Neuronal stem cell (in vitro differentiated cells): ENCODE results near the gene IFT81.

Experiments used
- DNase-seq: peaks from one replicate; pipeline ENCODE4 v3.0.0-alpha.2; 2013; ENCODE audit warnings: low spot score
- H2AFZ ChIP-seq: one replicate; pipeline ENCODE4 v1.6.1; 2013; ENCODE audit warnings: mild to moderate bottlenecking, low read length, inconsistent platforms
- H2AK5ac ChIP-seq: 2 replicates; pipeline ENCODE4 v1.6.1; 2013; ENCODE audit warnings: low read depth, mild to moderate bottlenecking, inconsistent platforms, low read length, moderate library complexity, mixed read lengths
- H2BK120ac ChIP-seq: 2 replicates; pipeline ENCODE4 v1.6.1; 2013; ENCODE audit warnings: low read depth, mild to moderate bottlenecking, inconsistent platforms, low read length, moderate library complexity, mixed read lengths
- H2BK12ac ChIP-seq: one replicate; pipeline ENCODE4 v1.6.1; 2013; ENCODE audit warnings: low read length, inconsistent platforms
- H2BK15ac ChIP-seq: 2 replicates; pipeline ENCODE4 v1.6.1; 2013; ENCODE audit warnings: mild to moderate bottlenecking, low read length, inconsistent platforms, mixed read lengths
- H2BK5ac ChIP-seq: one replicate; pipeline ENCODE4 v1.6.1; 2013; ENCODE audit warnings: inconsistent platforms, mild to moderate bottlenecking, low read length, moderate library complexity
- H3K14ac ChIP-seq: one replicate; pipeline ENCODE4 v1.6.1; 2013; ENCODE audit warnings: low read length, inconsistent platforms
- H3K18ac ChIP-seq: 2 replicates; pipeline ENCODE4 v1.6.1; 2013; ENCODE audit warnings: low read length, inconsistent platforms
- H3K23ac ChIP-seq: 2 replicates; pipeline ENCODE4 v1.6.1; 2013; ENCODE audit warnings: low read depth, mild to moderate bottlenecking, mixed read lengths, low read length, inconsistent platforms; ENCODE audit not compliant: poor library complexity
- H3K27ac ChIP-seq: replicated peaks from 3 replicates; pipeline ENCODE4 v1.5.1; 2013; ENCODE audit warnings: low read length, inconsistent platforms
- H3K27me3 ChIP-seq, 3 experiments: 2 replicates each; pipeline ENCODE4 v1.6.1; 2013; ENCODE audit warnings: low read length in 3 of 3, mild to moderate bottlenecking in 2 of 3, inconsistent platforms in 1 of 3, low read depth in 1 of 3, mixed read lengths in 1 of 3, moderate library complexity in 1 of 3; ENCODE audit not compliant: control insufficient read depth in 3 of 3, insufficient read depth in 3 of 3
- H3K36me3 ChIP-seq, 2 donors: replicated peaks in 1 of 2; 2 replicates each; pipeline ENCODE4 v1.6.1; 2013; ENCODE audit warnings: low read length in 2 of 2; ENCODE audit not compliant: control insufficient read depth in 2 of 2, insufficient read depth in 2 of 2
- H3K4ac ChIP-seq: 2 replicates; pipeline ENCODE4 v1.6.1; 2013; ENCODE audit warnings: inconsistent platforms, mild to moderate bottlenecking, low read length, moderate library complexity
- H3K4me1 ChIP-seq, 2 donors: 1 replicate in 1 of 2; 2 replicates in 1 of 2; pipeline ENCODE4 v1.6.1; 2013; ENCODE audit warnings: low read length in 2 of 2, low read depth in 1 of 2; ENCODE audit not compliant: control insufficient read depth in 2 of 2, insufficient read depth in 1 of 2
- H3K4me2 ChIP-seq: one replicate; pipeline ENCODE4 v1.6.1; 2013; ENCODE audit warnings: mild to moderate bottlenecking, low read length, inconsistent platforms; ENCODE audit not compliant: insufficient read depth, poor library complexity, severe bottlenecking
- H3K4me3 ChIP-seq, 2 donors: 2 replicates each; pipeline ENCODE4 v1.5.1; 2013; ENCODE audit warnings: low read length in 2 of 2, mild to moderate bottlenecking in 2 of 2, inconsistent platforms in 1 of 2, moderate library complexity in 1 of 2
- H3K79me1 ChIP-seq: one replicate; pipeline ENCODE4 v1.6.1; 2013; ENCODE audit warnings: low read depth, mild to moderate bottlenecking, inconsistent platforms, low read length, moderate library complexity
- H3K9ac ChIP-seq: one replicate; pipeline ENCODE4 v1.6.1; 2013; ENCODE audit warnings: mild to moderate bottlenecking, low read depth, low read length, inconsistent platforms; ENCODE audit not compliant: poor library complexity
- H3K9me3 ChIP-seq, 2 donors: replicated peaks in 1 of 2; 2 replicates each; pipeline versions ENCODE3 to v1.6.1; 2013; ENCODE audit warnings: low read length in 2 of 2, mild to moderate bottlenecking in 2 of 2, inconsistent platforms in 1 of 2, low read depth in 1 of 2, mixed read lengths in 1 of 2, moderate library complexity in 1 of 2; ENCODE audit not compliant: control insufficient read depth in 2 of 2, insufficient read depth in 1 of 2
- H4K8ac ChIP-seq: one replicate; pipeline ENCODE4 v1.6.1; 2013; ENCODE audit warnings: low read depth, mild to moderate bottlenecking, inconsistent platforms, low read length, moderate library complexity
- H4K91ac ChIP-seq: one replicate; pipeline ENCODE4 v1.6.1; 2013; ENCODE audit warnings: low read length, low read depth, mild to moderate bottlenecking, inconsistent platforms; ENCODE audit not compliant: poor library complexity
- WGBS, 2 donors: extraction: QIAGEN DNeasy Blood & Tissue Kit; methylation state at CpG; one replicate each; pipeline ENCODE4 v1.1.7; 2013; ENCODE audit warnings: missing lambda C conversion rate in 2 of 2, mixed read lengths in 1 of 2; ENCODE audit not compliant: insufficient read length in 2 of 2, insufficient replicate concordance in 1 of 2; ENCODE audit errors: extremely low coverage in 2 of 2; 5-methylcytosine and 5-hydroxymethylcytosine counted together

Gene IFT81

DNA sequence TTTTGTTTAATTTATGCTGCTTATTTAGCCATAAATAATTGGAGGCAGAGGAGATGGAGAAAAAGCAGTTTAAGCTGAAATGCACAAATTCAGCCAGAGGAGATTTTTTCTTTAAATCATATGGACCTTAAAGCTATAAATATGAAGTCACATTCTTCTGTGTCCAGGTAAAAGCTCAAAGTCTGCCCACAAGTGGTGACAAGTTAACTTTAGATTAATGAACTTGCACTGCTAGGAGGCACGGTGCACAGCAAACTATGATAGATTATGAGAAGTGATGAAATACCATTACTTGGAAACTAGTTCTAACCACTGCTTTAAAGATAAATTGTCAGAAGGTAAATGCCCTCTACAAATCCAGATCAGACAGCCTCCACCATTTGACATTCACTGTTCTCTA is 69.0 kb downstream of the IFT81 start:
- H3K4me2 ChIP-seq = no peak overlapping the region
- no peak overlapping the region for H3K14ac ChIP-seq
- H3K27ac ChIP-seq = no peak overlapping the region
- H3K18ac ChIP-seq = no peak overlapping the region
- no peak overlapping the region for H3K4ac ChIP-seq
- H3K9me3 ChIP-seq = peaks cover 0 to 15% of the 10 kb centered on the region in 2 donors
- no peak overlapping the region for H3K4me3 ChIP-seq
- H4K91ac ChIP-seq = no peak overlapping the region
- H2BK5ac ChIP-seq = no peak overlapping the region
- no peak overlapping the region for H2AK5ac ChIP-seq
- no peak overlapping the region for H2BK15ac ChIP-seq
- H3K36me3 ChIP-seq = peaks cover 8 to 78% of the 10 kb centered on the region in 2 donors
- H3K23ac ChIP-seq = no peak overlapping the region
- H2AFZ ChIP-seq = no peak overlapping the region
- H2BK120ac ChIP-seq = no peak overlapping the region
- no peak overlapping the region for H2BK12ac ChIP-seq
- H4K8ac ChIP-seq = no peak overlapping the region
- no peak overlapping the region for H3K9ac ChIP-seq
- WGBS, 2 donors = no CpG with 5 or more reads among the region's 1 CpG
- H3K4me1 ChIP-seq = no peaks in the 10 kb centered on the region
- no peaks in the 10 kb centered on the region for H3K27me3 ChIP-seq
- DNase-seq = no peak
- no peaks in the 10 kb centered on the region for H3K79me1 ChIP-seq

- Histone ChIP-seq H3K4me3 (no peak overlapping the region), H3K4ac (no peak overlapping the region), H2BK120ac (no peak overlapping the region), H2BK5ac (no peak overlapping the region), H3K14ac (no peak overlapping the region), H3K9me3 (peaks cover 0 to 15% of the 10 kb centered on the region in 2 donors), H4K8ac (no peak overlapping the region), H2AK5ac (no peak overlapping the region), H4K91ac (no peak overlapping the region), H3K9ac (no peak overlapping the region), H3K4me1 (peaks cover 0 to 16% of the 10 kb centered on the region in 2 donors), H3K27ac (no peak overlapping the region), H3K23ac (no peak overlapping the region), H3K79me1 (no peaks in the 10 kb centered on the region), H2AFZ (no peak overlapping the region), H2BK12ac (no peak overlapping the region), H3K18ac (no peak overlapping the region), H3K36me3 (peaks cover 3 to 71% of the 10 kb centered on the region in 2 donors), H3K27me3 (no peaks in the 10 kb centered on the region), H3K4me2 (no peak overlapping the region), H2BK15ac (no peak overlapping the region)
- no CpG with 5 or more reads among the region's 2 CpGs for WGBS, 2 donors
- no peak for DNase-seq
Observed at GRCh38 chr12:110197003-110197402, 72.8 kb downstream of the IFT81 start.

DNA sequence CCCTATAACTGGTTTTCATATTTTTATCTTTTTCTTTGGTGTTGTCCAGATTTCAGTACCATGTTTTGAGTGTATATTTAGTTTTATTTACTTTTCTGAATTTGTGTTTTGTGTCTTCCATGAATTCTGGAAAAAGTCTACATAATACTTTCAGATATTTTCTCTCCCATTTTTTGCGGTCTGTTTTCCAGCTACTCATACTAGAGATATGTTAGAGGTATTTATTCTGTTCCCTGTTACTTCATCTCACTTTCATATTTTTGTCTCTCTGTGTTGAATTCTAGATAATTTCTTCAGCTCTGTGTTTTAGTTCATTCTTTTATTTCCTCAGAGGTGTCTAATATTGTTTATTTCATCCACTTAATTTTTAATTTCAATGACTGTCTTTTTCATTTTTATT is 74.2 kb downstream of the IFT81 start:
- Histone ChIP-seq H3K36me3 (peaks cover 0 to 65% of the 10 kb centered on the region in 2 donors), H3K4me2 (no peak overlapping the region), H2BK15ac (no peak overlapping the region), H2BK120ac (no peak overlapping the region), H3K27me3 (no peaks in the 10 kb centered on the region), H3K9me3 (peaks cover 0 to 7% of the 10 kb centered on the region in 2 donors), H3K14ac (no peak overlapping the region), H3K4me3 (no peak overlapping the region), H2AFZ (no peak overlapping the region), H3K9ac (no peak overlapping the region), H4K8ac (no peak overlapping the region), H3K18ac (no peak overlapping the region), H2BK5ac (no peak overlapping the region), H3K23ac (no peak overlapping the region), H4K91ac (no peak overlapping the region), H3K79me1 (no peaks in the 10 kb centered on the region), H3K4me1 (peaks cover 0 to 16% of the 10 kb centered on the region in 2 donors), H3K4ac (no peak overlapping the region), H3K27ac (no peak overlapping the region), H2BK12ac (no peak overlapping the region), H2AK5ac (no peak overlapping the region)
- DNase-seq = no peak
- no CpG with 5 or more reads among the region's 1 CpG for WGBS, 2 donors

DNA sequence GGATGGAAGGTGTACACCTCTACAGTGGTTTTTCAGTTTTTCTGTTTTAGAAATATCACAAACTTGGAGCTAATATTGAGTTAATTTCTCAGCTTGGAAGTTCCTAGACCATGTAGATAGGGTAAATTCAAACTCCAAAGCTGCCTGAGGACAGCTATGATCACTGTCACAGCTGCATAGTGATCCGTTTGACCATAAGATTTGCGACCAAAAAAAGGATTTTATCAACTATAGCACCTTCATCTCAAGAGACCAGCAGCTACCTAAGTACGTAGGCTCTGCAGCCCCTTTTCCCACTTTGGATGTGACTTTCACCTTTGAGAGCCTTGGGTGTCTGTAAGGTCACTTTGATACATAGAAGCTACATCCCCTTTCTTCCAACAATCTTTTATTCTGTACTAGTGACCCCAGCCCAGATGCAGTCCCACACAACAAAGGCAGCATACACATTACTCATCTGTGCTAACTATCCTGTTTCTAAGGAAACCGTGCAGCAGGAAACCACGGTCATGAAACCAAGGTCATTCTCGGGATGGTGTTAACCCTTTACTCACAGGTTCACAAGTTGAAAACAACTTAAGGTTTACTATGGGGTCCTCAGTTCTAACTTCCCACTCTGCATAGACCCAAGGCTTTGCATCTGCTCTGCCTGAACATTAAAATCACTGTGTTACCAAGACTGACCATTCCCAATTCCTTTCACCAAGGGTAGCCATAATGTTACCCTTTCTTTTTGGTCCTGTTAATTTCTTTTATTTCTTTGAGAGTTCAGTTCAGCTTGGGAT is 75.4 kb downstream of the IFT81 start:
- H2AK5ac ChIP-seq = no peak overlapping the region
- H3K4me3 ChIP-seq = no peak overlapping the region
- H3K4me2 ChIP-seq = no peak overlapping the region
- no peak overlapping the region for H3K9ac ChIP-seq
- H4K8ac ChIP-seq = no peak overlapping the region
- H2BK120ac ChIP-seq = no peak overlapping the region
- H3K14ac ChIP-seq = no peak overlapping the region
- H3K27me3 ChIP-seq = no peaks in the 10 kb centered on the region
- no CpG with 5 or more reads among the region's 6 CpGs for WGBS, 2 donors
- no peak overlapping the region for H2AFZ ChIP-seq
- no peak for DNase-seq
- no peak overlapping the region for H3K23ac ChIP-seq
- peaks cover 3 to 65% of the 10 kb centered on the region in 2 donors for H3K36me3 ChIP-seq
- H3K9me3 ChIP-seq = no peaks in the 10 kb centered on the region
- peaks cover 0 to 16% of the 10 kb centered on the region in 2 donors for H3K4me1 ChIP-seq
- no peak overlapping the region for H3K27ac ChIP-seq
- no peak overlapping the region for H3K18ac ChIP-seq
- no peak overlapping the region for H3K4ac ChIP-seq
- H2BK5ac ChIP-seq = no peak overlapping the region
- no peak overlapping the region for H4K91ac ChIP-seq
- no peaks in the 10 kb centered on the region for H3K79me1 ChIP-seq
- H2BK15ac ChIP-seq = no peak overlapping the region
- H2BK12ac ChIP-seq = no peak overlapping the region
